ENCODE data around the gene ZG16B.

GRCh38 chr16:2835638-2836493, 5.8 kb downstream of the ZG16B start:
- TF ChIP-seq CTCF (IDR thresholded peaks at IDR 0.05; ENCODE audit: low read depth, low read length) (no peak), EZH2phosphoT487 (IDR thresholded peaks at IDR 0.05; ENCODE audit: low read depth) (no peak)
